Gastrocnemius medialis (tissue), 4 donors: ENCODE measurements around the gene TBCA.

Experiments used
- CTCF ChIP-seq, 5 experiments: fragments of 450-650 bp in 3 of 5; fragments of 200-600 bp in 2 of 5; sonication (generic) in 2 of 5; IDR thresholded peaks in 4 of 5; conservative IDR thresholded peaks in 1 of 5; 1 replicate in 4 of 5; 2 replicates in 1 of 5; pipeline ENCODE4 v1.5.1; 2016 to 2019; ENCODE audit warnings: antibody characterized with exemption in 5 of 5, mild to moderate bottlenecking in 3 of 5, moderate library complexity in 3 of 5
- POLR2A ChIP-seq, 2 donors: fragments of 450-650 bp; IDR thresholded peaks; one replicate each; pipeline ENCODE4 v1.6.1; 2017; ENCODE audit warnings: antibody characterized with exemption in 2 of 2, mild to moderate bottlenecking in 2 of 2, moderate library complexity in 2 of 2

DNA sequence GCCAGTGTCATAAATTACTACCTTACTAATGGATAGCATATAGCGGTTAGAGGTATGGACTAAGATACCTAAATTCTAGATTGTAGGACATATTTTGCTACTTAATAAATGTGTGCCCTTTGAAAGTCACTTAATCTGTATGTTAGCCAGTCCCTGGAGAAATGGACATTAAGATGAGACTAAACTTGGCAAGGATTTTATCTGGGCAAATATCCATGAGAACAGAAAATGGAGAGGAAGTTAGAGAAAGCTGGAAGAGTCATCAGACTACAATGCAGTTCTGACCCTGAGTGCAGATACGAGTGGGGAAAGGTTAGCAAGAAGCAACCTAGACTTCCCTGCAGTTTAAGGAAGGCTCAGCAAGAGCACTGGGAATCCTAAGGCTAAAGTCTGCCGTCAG lies 33.0 kb downstream of the TBCA start:
- no peak for TF ChIP-seq CTCF (IDR thresholded peaks at IDR 0.05 in 4 of 5, conservative IDR thresholded peaks at IDR 0.05 in 1 of 5)
- no peak for TF ChIP-seq POLR2A (IDR thresholded peaks at IDR 0.05)
